HCT116 (cell line): ENCODE data around the gene SFXN3. TPM values are rescaled to one million over a fixed set of nuclear protein-coding genes. Genes with fewer than 3 reads are reported as not detected.

Experiments used
- ATAC-seq: fragments of 200-7000 bp; cut with Tn5 transposase; 2 replicates; pipeline ENCODE4 v1.9.1; 2020; ENCODE audit warnings: mild to moderate bottlenecking, moderate library complexity
- BruUV-seq: library from RNA; stranded (reverse); fragments of 400-500 nt; replicated peaks from 2 replicates; lab custom pipeline; 2021; lab: Mats Ljungman, UMichigan
- CTCF ChIA-PET: fragments of 300-600 bp; sonication (Branson Sonifier 250); formaldehyde crosslinking; loops from one replicate; lab custom pipeline; 2021; ENCODE audit warnings: antibody characterized with exemption; lab: Charles Lee
- POLR2A ChIA-PET: fragments of 300-600, 350-600 bp; sonication (Branson Sonifier 250); formaldehyde crosslinking; loops from one replicate; lab custom pipeline; 2021; ENCODE audit warnings: antibody characterized with exemption; lab: Charles Lee
- RAD21 ChIA-PET, 2 experiments: fragments of 300-600 bp; sonication (Branson Sonifier 250); formaldehyde crosslinking; loops; one replicate each; lab custom pipeline; 2023; ENCODE audit warnings: low total read pairs in 2 of 2; ENCODE audit not compliant: uncharacterized antibody in 2 of 2, unreplicated experiment in 2 of 2, low non-redundant PET in 1 of 2; lab: Charles Lee
- DNase-seq: peaks from one replicate; pipeline ENCODE4 v3.0.0-alpha.2; 2010; ENCODE audit warnings: low read depth, low spot score
- H2AFZ ChIP-seq: fragments of 200-600 bp; shearing (Covaris generic), sonication (generic); 2 replicates; pipeline ENCODE4 v1.6.1; 2017; ENCODE audit warnings: low read depth, mixed run types, mixed read lengths, antibody characterized with exemption, low read length; ENCODE audit not compliant: poor library complexity, severe bottlenecking
- H3K27ac ChIP-seq: 2 replicates; pipeline ENCODE4 v1.5.1; 2012; ENCODE audit warnings: low read depth, low read length
- H3K27me3 ChIP-seq: fragments of 200-600 bp; sonication (generic); 2 replicates; pipeline ENCODE4 v1.6.1; 2016; ENCODE audit warnings: mixed run types, low read length, mixed read lengths; ENCODE audit not compliant: insufficient read depth
- H3K36me3 ChIP-seq, 2 experiments: fragments of 200-500 bp in 1 of 2; fragments of 200-600 bp in 1 of 2; sonication (Bioruptor generic) in 1 of 2; sonication (generic) in 1 of 2; 2 replicates each; pipeline versions ENCODE4 v1.5.1 to v1.6.1; 2014 to 2016; ENCODE audit warnings: low read length in 2 of 2, inconsistent platforms in 1 of 2, mixed read lengths in 1 of 2, mixed run types in 1 of 2; ENCODE audit not compliant: insufficient read depth in 2 of 2, control insufficient read depth in 1 of 2
- H3K4me1 ChIP-seq, 2 experiments: fragments of 200-600 bp in 1 of 2; sonication (generic) in 1 of 2; 2 replicates each; pipeline versions ENCODE4 v1.5.1 to v1.6.1; 2012 to 2017; ENCODE audit warnings: low read length in 2 of 2, inconsistent platforms in 1 of 2, mild to moderate bottlenecking in 1 of 2, mixed read lengths in 1 of 2, mixed run types in 1 of 2, moderate library complexity in 1 of 2; ENCODE audit not compliant: insufficient read depth in 2 of 2, control insufficient read depth in 1 of 2
- H3K4me2 ChIP-seq: fragments of 200-600 bp; sonication (generic); 2 replicates; pipeline ENCODE4 v1.6.1; 2017; ENCODE audit warnings: mixed run types, low read length, mixed read lengths
- H3K4me3 ChIP-seq, 2 experiments: fragments of 200-600 bp in 1 of 2; sonication (generic) in 1 of 2; replicated peaks in 1 of 2; 2 replicates each; pipeline ENCODE4 v1.5.1; 2011 to 2016; ENCODE audit warnings: low read length in 2 of 2, control low read depth in 1 of 2, low read depth in 1 of 2, mild to moderate bottlenecking in 1 of 2, mixed read lengths in 1 of 2, mixed run types in 1 of 2
- H3K79me2 ChIP-seq: fragments of 200-600 bp; sonication (generic); 2 replicates; pipeline ENCODE4 v1.6.1; 2017; ENCODE audit warnings: mild to moderate bottlenecking, mixed run types, low read length, moderate library complexity, mixed read lengths; ENCODE audit not compliant: insufficient read depth
- H3K9ac ChIP-seq: fragments of 200-600 bp; sonication (generic); 2 replicates; pipeline ENCODE4 v1.6.1; 2016; ENCODE audit warnings: low read length, mixed read lengths
- H3K9me2 ChIP-seq: fragments of 200-600 bp; sonication (generic), shearing (Covaris generic); 2 replicates; pipeline ENCODE4 v1.6.1; 2017; ENCODE audit warnings: mixed run types, mild to moderate bottlenecking, moderate library complexity; ENCODE audit not compliant: insufficient read depth
- H3K9me3 ChIP-seq, 2 experiments: fragments of 200-500 bp in 1 of 2; fragments of 200-600 bp in 1 of 2; sonication (Bioruptor generic) in 1 of 2; sonication (generic) in 1 of 2; 2 replicates each; pipeline ENCODE4 v1.6.1; 2014 to 2017; ENCODE audit warnings: low read length in 2 of 2, mixed read lengths in 2 of 2, inconsistent platforms in 1 of 2, low read depth in 1 of 2, mild to moderate bottlenecking in 1 of 2, mixed run types in 1 of 2, moderate library complexity in 1 of 2; ENCODE audit not compliant: control insufficient read depth in 1 of 2, insufficient read depth in 1 of 2
- H4K20me1 ChIP-seq: fragments of 200-600 bp; sonication (generic), shearing (Covaris generic); 2 replicates; pipeline ENCODE4 v1.6.1; 2017; ENCODE audit warnings: mixed run types, mild to moderate bottlenecking, moderate library complexity; ENCODE audit not compliant: insufficient read depth
- ATF3 ChIP-seq: IDR thresholded peaks from 2 replicates; pipeline ENCODE4 v1.6.1; 2012
- EGR1 ChIP-seq: IDR thresholded peaks from 2 replicates; pipeline ENCODE4 v1.6.1; 2012; ENCODE audit warnings: low read depth
- MAX ChIP-seq: IDR thresholded peaks from 2 replicates; pipeline ENCODE4 v1.6.1; 2012
- POLR2AphosphoS5 ChIP-seq: IDR thresholded peaks from 2 replicates; pipeline ENCODE4 v1.6.1; 2011; ENCODE audit warnings: mild to moderate bottlenecking, low read depth, low read length, moderate library complexity
- RAD21 ChIP-seq: IDR thresholded peaks from 2 replicates; pipeline ENCODE4 v1.6.1; 2012; ENCODE audit warnings: low read depth, mild to moderate bottlenecking
- SP1 ChIP-seq: IDR thresholded peaks from 2 replicates; pipeline ENCODE4 v1.6.1; 2012; ENCODE audit warnings: low read depth
- SRF ChIP-seq: IDR thresholded peaks from 2 replicates; pipeline ENCODE4 v1.6.1; 2012; ENCODE audit warnings: low read depth
- YY1 ChIP-seq: IDR thresholded peaks from 2 replicates; pipeline ENCODE4 v1.6.1; 2011; ENCODE audit warnings: low read length, low read depth, moderate library complexity, mild to moderate bottlenecking; ENCODE audit not compliant: insufficient replicate concordance; ENCODE audit errors: extremely low read depth
- ZFX ChIP-seq: fragments of 450-650 bp; IDR thresholded peaks from 2 replicates; pipeline ENCODE4 v1.6.1; 2017
- intact Hi-C: fragments of 100-400 bp; cut with micrococcal nuclease; formaldehyde crosslinking; loops from 2 replicates; pipeline ENCODE4 v1.10.0; 2022
- total RNA-seq: library from RNA; stranded (reverse); gene quantifications from one replicate; pipeline ENCODE4 v1.2.1, GENCODE V29; 2021; ENCODE audit not compliant: unreplicated experiment

Gene SFXN3
- total RNA-seq, 1 experiment from 2014 or later: 52.5 TPM

GRCh38 chr10:100986623-100986951, 44.4 kb upstream of the SFXN3 start:
- Histone ChIP-seq H3K4me1 (peaks cover 10 to 28% of the 10 kb centered on the region in 2 experiments; a peak in 3 of 4 replicates), H3K9me3 (no peaks in the 10 kb centered on the region), H3K36me3 (peaks cover 27 to 32% of the 10 kb centered on the region in 2 experiments), H3K79me2 (peaks cover 62% of the 10 kb centered on the region), H3K27ac (peak overlapping the region; percentile 84; the same call in 1 of the 2 replicates), H3K4me2 (peak overlapping the region; percentile 96), H3K4me3 (peak overlapping the region; percentile 82 to 96), H2AFZ (no peak overlapping the region), H3K9me2 (no peaks in the 10 kb centered on the region), H3K9ac (peak overlapping the region; percentile 96), H3K27me3 (no peaks in the 10 kb centered on the region), H4K20me1 (no peaks in the 10 kb centered on the region; the same call in 1 of the 2 replicates)
- DNase-seq (no peak), ATAC-seq (no peak; the same call in 1 of the 2 replicates)
- BruUV-seq: TSS peak; percentile 80
- intact Hi-C loops: no loop called here
- CTCF ChIA-PET: interaction anchor here (1.5 kb wide), 1 partner anchor 10 kb away, joined by 6 read pairs; no protein-coding TSS in a partner anchor
- POLR2A ChIA-PET: no interaction called here
- RAD21 ChIA-PET: no interaction called here
- TF ChIP-seq MAX (no peak), ZFX (no peak), EGR1 (no peak), YY1 (no peak), ATF3 (no peak), RAD21 (no peak), SP1 (no peak), SRF (no peak), POLR2AphosphoS5 (no peak)
